ENCODE measurements around the gene CAMKK1.

GRCh38 chr17:3929181-3929580, 36.3 kb upstream of the CAMKK1 start:
- TF ChIP-seq POLR2A (IDR thresholded peaks at IDR 0.05) (no peak), EP300 (IDR thresholded peaks at IDR 0.05) (no peak)
